NCI-H2171 treated with DMSO at 0.1 percent for 48 hours (cell line): Measurements from ENCODE around the gene AURKB.
"Not testable (repeated sequence)": the region's sequence is repeated elsewhere in the genome, so short reads cannot be mapped to it uniquely, and the experiment has no call there.

Source experiments
- DNase-seq: peaks from one replicate; lab custom pipeline; 2025; lab: John Stamatoyannopoulos, UW

AURKB gene

DNA sequence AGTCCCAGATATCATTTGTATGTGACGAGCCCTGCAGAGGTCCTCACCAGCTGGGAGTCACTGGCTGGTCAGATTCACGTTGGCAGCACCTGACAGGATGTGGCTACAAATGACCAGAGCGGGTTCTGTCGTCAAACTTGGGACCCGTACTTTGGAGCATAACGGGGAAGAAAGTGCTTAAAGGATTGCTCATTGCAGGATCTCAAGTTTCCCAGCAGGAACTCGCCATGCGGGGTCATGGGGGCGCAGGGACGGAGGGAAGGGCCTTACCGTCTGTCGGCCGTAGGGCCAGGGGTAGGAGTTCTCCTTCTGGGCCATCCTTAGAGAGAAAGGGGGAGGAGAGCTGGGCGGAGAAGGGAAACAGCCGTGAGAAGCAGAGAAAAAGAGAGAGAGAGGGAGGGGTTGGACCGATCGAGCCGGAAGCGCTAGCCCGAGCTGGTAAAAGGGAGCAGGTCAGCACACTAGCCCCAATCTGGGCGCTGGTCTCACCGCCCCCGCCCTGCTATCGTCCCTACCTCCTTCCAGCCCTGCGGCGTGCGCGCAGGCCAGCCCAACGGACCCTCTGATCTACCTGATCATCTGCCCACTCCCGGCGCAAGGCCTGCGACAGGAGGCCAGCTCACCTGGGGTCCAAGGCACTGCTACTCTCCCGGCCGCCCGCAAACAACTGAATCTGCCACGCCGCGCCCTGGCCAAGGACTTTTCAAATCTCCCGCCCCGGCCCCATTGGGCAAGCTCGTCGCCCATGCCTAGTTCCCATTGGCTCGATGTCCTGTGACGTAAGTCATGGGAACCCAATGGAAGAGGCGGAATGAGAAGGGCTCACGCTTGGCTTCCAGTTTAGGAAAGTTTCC lies at the start of gene AURKB:
TSS of gene AURKB (minus strand) at position 669 of the 854 bp plus-strand sequence. CDS start at position 318, 351 bp downstream.
- peak; percentile 92 for DNase-seq

DNA sequence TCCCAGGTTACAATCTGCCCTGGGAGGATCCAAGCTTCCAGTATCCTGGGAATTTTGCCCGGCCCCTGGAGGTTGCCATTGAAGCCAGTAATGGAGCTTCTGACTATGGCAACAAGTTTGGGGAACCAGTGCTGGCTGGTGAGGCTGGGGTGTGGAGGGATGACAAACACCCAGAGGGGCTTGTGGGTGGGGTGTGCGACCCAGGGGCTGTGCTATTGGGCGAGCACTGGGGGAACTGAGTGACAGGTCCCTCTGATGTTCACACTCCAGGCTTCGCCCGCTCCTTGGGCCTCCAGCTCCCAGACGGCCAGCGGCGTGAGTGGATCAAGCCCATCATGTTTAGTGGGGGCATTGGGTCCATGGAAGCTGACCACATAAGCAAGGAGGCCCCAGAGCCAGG lies 47.4 kb upstream of the AURKB start:
- DNase-seq, result no peak

- DNase-seq, result no peak
Observed at GRCh38 chr17:8256691-8257090, 46.3 kb upstream of the AURKB start.

- no peak for DNase-seq
Observed at GRCh38 chr17:8256291-8256690, 45.9 kb upstream of the AURKB start.

GRCh38 chr17:8255499-8255898 lies 45.1 kb upstream of the AURKB start:
- no peak for DNase-seq

DNA sequence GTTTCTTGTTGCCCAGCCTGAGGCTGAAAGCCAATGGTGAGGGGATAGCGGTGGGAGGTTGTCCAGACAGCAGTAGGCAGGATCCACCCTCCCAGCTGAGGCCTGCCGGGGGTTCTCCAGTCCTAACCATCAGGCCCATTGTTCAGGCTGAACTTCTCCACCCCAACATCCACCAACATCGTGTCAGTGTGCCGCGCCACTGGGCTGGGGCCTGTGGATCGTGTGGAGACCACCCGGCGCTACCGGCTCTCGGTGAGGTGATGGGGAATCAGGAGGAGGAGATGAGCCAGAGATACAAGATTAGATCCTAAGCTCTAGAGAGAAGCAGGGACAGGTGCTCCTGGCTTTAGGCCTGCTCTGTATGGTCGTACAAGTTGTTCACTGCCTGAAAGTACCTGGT lies 44.5 kb upstream of the AURKB start:
- DNase-seq, result no peak

DNA sequence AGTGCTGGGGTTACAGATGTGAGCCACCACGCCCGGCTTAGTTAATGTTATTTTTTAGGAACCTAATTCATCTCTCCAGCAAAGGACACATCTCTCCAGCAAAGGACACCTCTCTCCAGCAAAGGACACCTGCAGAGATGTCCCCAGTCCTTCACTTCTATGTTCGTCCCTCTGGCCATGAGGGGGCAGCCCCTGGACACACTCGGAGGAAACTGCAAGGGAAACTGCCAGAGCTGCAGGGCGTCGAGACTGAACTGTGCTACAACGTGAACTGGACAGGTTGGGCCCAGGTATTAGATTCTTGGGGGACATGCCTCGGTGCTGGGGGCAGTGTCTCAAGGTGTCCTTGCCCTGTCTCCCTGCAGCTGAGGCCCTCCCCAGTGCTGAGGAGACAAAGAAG lies 43.4 kb upstream of the AURKB start:
- DNase-seq, result no peak

DNA sequence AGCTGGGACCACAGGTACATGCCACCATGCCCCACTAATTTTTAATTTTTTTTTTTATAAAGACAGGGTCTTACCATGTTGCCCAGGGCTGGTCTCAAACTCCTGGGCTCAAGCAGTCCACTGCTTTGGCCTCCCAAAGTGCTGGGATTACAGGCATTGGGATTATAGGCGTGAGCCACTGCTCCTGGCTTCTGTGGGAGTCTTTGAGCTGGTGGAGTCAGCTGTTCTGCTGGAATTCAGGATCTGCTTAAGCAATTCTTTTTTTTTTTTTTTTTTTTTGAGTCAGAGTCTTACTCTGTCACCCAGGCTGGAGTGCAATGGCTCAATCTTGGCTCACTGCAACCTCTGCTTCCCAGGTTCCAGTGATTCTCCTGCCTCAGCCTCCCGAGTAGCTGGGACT lies 41.0 kb upstream of the AURKB start:
- not testable (repeated sequence) for DNase-seq

GRCh38 chr17:8249621-8250500 lies 39.5 kb upstream of the AURKB start:
- no peak for DNase-seq

DNA sequence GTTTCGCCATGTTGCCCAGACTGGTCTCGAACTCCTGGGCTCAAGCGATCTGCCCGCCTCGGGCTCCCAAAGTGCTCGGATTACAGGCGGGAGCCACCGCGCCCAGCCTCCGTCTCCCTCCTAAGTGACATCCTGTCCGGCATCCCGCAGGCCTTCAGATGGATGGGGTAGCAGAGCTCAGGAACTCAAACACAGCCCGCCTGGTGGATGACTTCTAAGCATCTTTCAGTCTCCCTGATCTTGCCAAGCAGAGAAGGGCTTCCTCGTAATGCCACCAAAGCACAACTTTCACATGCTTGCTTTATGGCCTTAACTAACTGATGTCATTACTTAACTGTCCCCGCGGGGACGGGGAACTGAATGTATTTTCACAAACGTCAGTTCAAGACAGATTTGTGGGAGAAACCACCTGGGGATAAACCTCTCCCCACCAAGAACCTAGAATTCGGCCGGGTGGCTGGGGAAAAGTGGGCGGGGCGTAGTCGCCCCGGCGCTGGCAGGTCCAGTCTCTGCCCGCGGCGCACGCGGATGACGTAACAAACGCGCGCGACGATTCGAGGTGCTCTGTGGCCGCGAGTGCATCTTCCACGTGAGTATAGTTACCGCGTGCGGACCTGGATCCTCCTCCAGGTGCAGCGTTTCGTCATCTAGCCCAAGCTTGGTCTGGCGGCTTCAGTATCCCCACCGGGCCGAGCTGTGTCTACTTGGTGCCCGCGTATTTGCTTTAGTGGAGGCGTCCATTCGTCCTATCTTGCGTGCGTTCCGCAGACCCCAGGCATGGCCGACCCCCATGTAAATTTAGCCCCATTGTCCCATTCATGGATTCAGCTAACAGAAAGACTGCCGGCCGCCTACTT lies 38.6 kb upstream of the AURKB start, which contains the start of gene PFAS:
TSS of gene PFAS (plus strand) at position 539 of the 857 bp plus-strand sequence. CDS start 4,649 bp downstream, outside the sequence.
- peak; percentile 94 for DNase-seq

- no peak for DNase-seq
Observed at GRCh38 chr17:8244768-8245167, 34.4 kb upstream of the AURKB start.

DNA sequence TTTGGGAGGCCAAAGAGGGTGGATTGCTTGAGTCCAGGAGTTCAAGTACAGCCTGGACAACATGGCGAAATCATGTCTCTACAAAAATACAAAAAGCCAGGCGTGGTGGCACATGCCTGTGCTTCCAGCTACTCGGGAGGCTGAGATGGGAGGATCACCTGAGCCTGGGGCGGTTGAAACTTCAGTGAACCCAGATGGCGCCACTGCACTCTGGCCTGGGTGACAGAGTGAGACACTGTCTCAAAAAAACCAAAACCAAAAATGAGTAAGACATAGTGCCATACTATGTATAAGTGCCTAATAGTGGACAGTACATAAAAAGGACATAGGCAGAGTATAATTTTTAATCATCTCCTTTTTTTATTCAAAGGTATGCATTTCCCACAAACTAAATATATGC lies 33.5 kb upstream of the AURKB start:
- no peak for DNase-seq

DNA sequence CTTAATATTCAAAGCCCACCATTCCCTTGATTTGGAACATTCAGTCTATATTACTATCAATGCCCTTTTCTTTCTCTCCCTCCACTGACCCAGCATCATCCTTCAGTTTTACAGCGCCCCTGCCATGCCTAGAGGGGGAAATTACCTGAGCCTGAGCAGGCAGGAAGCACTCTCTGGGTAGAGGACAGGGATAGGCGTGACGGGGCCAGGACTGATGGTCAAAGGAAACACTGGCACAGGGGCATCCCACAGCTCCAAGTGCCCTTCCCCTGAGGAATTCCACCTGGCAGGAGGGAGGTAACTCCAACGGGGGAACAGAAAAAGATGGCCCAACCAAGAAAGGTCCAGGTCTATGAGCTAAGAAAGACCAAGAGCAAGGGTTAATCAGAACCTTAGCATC lies 27.5 kb upstream of the AURKB start:
- DNase-seq, result no peak

DNA sequence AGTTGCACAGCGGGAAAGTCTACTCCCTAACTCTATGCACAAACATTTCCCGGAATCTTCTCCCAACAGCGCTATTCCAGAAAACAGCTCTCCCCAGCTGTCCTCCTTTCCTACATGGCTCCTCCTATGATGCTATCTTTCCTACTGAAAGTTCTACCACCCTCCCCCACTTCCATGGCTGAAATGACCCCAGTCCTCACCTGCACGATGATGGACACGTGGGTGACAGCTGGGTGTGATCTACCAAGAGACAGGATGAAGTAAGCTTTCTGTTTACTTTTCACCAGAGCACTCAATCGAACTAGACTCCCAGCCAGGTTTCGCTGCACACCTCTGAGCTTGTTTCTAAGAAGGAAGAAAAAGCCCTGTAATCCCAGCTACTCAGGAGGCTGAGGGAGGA lies 26.8 kb upstream of the AURKB start:
- DNase-seq, result peak; percentile 47

DNA sequence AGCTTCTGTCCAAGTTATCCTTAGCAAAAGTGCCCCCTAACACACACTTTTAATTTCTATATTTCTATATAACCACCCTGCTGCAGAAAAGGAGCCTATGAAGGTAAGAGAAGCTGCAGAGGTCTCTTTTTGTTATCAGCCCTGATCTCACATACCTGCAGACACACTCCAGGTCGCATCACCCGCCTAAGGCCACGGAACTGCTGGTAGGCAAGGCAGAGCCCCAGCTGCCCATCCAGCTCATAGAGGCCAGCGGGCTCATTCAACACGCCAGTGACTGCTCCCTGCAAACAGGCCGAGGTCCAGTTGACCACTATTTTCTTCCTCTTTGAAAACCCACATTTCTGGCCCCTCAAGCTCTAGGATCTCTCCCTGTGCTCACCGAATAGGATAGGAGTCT lies 25.3 kb upstream of the AURKB start:
- DNase-seq, result no peak

- no peak for DNase-seq
Observed at GRCh38 chr17:8234361-8235270, 24.2 kb upstream of the AURKB start.

- DNase-seq, result no peak
Observed at GRCh38 chr17:8231701-8232100, 21.3 kb upstream of the AURKB start.

GRCh38 chr17:8227238-8227581 lies 16.8 kb upstream of the AURKB start:
- DNase-seq, result no peak

DNA sequence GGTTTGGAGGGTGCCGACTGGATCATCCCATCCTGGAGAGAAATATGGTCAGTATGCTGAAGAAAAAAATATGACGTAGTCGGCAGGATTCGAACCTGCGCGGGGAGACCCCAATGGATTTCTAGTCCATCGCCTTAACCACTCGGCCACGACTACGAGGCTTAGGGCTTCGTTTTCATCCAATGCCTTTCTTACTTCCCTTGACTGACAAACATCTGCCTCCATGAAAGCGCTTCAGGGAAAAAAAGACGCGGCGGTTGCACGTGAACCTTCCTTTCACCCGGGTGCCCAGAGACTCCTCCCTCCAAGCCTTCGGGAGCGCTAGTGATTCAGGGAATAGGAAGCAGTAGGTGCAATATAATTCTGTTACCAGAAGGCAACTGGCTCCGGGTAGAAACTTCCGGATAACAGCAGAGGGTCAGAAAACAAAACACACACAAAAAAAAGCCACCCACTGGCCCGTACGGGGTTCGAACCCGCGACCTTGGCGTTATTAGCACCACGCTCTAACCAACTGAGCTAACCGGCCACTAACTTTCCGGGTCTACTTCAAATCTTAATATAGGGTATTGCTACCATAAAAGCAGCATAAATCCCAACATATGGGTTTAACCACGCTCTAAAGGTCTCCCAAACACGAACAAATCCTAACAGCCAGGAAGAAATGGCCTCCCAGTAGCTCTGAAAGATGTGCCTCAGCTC lies 16.3 kb upstream of the AURKB start:
- DNase-seq, result no peak

DNA sequence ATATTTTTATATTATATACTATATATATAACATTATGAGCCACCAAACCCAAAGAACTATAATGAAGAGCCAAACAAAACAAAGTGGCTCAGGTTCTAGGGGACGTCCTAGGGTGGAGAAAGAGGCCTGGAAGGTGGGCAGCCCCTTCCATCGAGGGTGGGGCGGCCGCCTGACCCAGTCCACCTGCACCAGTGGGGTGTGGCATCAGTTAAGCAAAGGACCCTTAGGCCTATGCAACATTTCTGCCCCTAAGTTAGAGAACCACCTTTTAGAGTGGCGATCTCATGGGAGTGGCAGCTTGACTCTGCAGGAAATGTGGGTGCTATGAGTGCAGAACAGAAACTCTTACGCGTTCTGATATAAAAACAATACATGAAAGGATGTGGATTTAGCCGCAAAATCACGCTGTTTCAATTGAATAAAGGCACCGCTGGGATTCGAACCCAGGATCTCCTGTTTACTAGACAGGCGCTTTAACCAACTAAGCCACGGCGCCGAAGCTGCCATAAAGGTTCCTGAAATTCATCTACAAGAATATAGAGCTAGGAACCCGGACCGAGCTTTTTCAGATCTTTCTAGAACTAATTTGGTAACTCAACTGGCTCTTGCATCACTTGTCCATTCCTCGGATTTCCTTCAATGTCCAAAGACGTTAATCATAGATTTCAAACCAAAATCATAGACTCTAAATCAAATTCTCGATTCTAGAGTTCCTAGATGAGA lies 15.6 kb upstream of the AURKB start:
- DNase-seq, result peak; percentile 12
